Kidney glomerular epithelial cell (primary cell): Measurements from ENCODE around the gene CEP68.
"Not testable (repeated sequence)": the region's sequence is repeated elsewhere in the genome, so short reads cannot be mapped to it uniquely, and the experiment has no call there.

ENCODE experiments used
- DNase-seq: peaks from one replicate; lab custom pipeline; 2025; lab: John Stamatoyannopoulos, UW

The CEP68 gene

DNA sequence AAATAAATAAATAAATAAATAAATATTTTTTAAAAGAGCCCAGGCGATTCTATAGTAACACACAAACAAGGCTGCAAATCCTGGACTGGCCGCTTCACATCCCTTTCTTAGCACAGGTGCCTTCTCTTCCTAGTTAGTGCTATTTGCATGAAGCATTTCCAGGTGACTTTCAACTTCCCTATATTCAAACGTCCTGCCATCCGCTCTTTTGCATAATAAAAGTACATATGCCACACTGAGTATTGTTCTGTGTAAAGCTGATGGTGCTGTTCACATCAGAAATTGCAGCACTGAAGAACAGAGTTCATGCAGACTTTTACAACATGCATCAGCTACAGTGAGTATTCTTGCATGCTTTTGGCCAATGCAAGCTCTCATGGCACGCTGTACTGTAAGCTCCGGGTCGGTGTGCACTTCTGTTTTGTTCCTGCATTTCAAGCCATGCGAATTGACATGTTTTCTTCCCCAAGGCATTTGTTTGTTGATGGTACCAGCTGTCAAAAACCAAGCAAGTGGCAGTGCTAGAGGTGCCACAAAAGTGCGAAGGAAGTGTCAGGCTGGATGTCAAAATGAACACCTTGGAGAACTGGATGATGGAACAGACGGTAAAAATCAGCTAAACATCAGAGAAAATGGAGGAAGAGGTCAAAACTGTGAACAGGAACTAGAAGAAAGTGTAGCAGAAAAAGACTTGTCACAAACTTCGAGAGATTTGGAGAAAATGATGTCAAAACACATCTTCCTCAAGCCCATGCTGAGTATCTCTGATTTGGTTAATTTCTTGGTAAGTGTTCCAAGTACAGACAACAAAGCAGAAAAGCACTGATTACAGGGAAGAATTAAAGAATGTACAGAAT is 25.5 kb upstream of the CEP68 start:
- DNase-seq: no peak

DNA sequence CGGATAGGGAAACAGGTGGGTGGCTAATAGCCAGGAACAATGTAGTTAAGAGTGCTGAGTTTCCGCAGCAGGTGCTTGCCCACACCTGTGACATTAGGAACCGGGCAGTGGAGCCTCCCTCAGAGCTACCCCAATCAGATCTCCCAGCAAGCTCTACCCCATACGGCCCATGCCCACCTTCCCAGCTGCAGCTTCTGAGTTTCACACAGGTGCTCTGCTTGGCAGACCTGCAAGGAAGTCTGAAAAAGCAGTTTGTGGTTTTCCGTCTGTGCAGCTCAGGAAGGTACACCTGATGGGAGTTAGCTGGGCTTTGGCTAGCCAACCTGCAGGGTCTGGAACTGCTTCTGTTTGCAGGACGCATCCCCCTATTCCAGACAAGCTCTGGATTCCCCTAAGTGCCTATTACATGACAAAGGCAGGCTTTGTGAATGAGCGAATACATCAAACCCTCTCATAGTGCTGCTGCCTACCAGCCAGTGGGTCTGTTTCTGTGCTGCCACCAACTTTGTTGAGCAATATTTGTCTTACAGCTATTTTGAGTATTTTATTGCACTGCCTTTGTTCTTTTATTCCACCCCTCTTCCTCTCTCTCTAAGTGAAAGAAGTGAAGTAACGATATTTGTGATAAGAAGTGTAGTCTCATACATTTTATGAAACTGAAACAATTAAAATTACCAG is 24.7 kb upstream of the CEP68 start:
- DNase-seq: no peak

DNA sequence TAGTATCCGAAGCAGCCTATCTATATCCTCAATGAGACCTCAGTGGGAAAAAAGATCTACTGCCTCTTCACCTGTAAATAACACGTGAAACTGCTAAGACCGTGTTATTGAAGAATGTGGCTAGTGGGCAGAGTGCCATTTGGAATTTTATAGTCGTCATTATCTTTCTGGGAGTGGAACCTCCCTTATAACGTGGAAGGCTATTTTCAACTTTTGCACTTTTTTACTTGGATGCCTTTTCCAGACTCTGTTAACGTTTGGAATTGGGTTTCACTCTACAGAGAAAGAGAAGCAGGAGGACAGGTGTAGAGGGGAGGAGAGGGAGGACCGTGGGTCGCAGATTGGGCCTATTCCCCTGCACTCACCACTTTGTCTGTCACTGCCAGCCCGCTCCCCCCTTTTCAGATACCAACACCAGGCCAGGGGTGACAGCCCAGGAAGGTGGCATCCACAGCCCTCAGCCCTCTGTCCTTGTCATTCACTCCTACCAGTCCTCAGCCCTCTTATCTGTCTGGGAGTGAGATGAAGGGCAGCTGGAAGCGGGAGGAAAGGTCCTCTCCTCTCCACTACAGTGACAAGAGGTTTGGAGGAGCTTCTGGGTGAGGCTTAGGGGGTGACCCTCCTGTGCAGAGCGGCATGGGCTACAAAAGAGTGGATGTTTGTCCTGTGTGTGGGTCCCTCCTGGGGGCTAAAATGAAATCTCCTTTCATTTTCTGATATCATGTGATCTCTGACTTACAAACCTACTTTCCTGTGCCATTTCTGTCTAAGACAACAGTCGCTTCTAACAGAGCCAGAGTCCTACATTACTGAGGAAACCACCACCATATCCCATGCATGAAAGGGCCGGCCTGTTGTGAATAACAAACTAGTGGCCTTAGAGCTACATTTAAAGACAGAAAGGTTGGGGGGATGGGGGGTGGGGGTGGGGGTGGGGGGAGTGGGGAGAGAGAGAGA is 23.9 kb upstream of the CEP68 start:
- DNase-seq: no peak

GRCh38 chr2:65033178-65033577 is 23.0 kb upstream of the CEP68 start:
- DNase-seq: no peak

- not testable (repeated sequence) for DNase-seq
These were observed 22.5 kb upstream of the CEP68 start for GRCh38 chr2:65033667-65034066.

DNA sequence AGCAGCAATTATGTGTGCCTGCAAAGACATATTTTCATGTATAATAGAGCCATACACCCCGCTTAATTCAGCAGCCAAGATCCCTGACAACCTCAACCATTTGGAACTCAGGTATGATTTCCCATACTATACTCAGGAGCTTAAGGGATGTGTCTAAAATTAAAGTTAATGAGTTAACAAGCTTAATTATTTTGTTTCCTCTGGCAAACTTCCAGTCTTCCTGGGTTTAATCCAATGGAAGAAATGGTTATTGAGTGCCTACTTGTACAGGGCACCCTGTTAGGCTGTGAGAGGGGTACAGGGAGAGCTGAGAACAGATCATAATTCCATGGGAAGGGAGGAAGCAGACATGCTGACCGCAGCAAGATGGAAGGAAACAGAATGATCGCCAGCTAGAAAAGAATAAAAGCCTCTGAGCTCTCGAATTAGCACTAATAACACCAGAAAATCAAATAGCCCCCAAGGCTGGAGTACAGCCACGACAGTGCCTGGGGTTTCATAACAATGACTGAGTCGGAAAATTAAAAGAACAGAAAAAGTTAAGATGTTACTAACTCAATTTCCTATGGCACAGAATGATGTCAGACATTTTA is 20.8 kb upstream of the CEP68 start:
- no peak for DNase-seq

GRCh38 chr2:65037178-65037577 is 19.0 kb upstream of the CEP68 start:
- no peak for DNase-seq

GRCh38 chr2:65039640-65040039 is 16.6 kb upstream of the CEP68 start:
- DNase-seq: no peak

DNA sequence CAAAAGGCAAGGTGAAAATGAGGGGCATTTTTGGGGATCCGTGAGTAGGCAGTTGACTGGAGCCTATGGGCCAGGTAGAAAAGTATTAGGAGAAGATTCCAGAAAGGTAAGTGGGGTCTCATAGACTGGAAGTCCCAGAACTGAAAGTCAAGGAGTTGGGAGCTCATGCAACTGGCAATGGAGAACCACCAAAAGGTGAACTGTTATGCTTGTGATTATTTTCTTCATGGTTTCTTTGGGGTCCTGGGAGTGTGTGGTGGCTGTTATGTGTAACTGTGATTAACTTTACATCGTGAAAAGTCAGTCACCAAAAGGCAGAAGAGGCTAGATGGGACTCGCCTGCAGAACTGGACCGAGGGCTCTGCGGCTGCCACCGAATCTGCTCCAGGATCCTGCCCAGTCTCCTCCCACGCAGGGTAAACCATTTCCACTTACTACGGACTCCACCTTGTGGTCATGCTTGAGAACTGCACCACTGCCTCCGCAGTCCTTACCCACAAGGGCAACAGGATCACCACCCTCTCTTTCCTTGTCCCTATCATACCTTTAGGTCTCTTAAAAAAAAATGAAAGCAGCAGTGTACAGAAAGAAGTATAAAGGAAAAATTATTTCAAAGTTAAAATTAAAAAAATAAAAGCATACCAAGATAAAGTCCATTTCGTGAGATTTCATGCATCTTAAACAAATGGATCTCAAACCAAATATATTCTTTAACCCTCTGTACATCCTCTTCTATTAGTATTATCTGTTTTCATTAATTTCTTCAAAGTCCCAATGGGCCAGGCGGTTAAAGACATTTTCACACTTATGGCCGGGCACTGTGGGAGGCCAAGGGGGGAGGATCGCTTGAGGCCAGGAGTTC is 15.6 kb upstream of the CEP68 start:
- peak; percentile 79 for DNase-seq

- no peak for DNase-seq
These were observed 13.2 kb upstream of the CEP68 start for GRCh38 chr2:65043001-65043400.

DNA sequence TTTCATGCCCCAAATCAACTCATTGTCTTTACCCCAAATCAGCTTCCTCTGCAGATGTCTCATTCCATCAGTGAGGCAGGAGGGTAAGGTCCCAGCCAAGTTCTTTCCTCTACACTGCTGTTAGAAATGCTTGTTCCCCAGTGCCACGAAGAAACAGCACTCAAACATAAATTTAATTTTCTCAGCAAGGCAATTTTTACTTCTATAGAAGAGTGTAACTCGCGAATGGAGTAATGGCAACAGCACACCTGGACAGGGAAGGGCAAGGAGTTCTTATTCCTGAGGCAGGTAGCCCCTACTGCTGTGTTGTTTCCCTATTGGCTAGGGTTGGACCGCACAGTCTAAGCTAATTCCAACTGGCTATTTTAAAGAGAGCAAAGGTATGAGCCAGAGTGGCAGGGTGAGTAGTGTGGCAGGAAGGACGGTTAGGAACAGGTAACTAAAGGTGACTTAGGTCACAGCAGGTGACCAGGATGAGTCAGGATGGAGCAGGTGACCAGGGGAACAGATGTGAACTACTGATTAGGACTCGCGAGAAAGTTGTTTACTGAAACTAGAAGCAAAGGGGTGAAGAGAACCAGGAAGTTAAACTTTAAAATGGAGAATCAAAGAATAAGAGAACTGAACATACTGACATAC is 12.0 kb upstream of the CEP68 start:
- no peak for DNase-seq

DNA sequence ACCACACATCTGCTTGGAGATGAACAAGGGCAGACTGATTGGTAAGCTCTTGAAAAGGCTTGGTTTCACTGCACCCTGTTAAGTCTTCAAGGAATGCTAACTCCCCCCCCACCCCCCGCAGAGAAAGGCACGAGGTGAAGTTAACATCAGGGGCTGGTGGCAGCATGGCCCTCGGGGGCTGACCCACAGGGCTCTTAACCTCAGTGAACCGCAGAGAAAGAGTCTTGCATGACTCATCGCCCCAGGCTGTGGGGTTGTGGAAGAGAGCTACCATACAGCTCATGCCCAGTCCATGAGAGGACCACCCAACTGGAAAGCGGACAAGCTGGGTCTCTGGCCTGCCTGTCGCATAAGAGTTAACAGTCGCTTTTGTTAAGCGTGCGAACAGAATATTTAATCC is 10.6 kb upstream of the CEP68 start:
- DNase-seq: no peak

- no peak for DNase-seq
These were observed 9.4 kb upstream of the CEP68 start for GRCh38 chr2:65046633-65047407.

- DNase-seq: no peak
These were observed 7.1 kb upstream of the CEP68 start for GRCh38 chr2:65049010-65049639.

DNA sequence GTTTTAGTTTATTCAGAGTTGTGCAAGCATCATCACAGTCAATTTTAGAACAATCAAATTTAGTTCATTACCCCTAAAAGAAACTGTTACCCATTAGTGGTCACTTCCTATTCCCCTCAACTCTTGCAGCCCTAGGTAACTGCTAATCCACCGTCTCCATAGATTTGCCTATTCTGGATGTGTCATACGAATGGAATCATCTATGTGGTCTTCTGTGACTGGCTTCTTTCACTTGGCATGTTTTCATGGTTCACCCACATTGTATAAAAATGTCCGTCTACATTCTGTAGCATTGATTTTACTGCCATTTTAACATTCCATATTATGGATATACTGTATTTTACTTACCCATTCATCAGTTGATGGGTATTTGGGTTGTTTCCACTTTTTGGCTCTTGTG is 5.3 kb upstream of the CEP68 start:
- no peak for DNase-seq

DNA sequence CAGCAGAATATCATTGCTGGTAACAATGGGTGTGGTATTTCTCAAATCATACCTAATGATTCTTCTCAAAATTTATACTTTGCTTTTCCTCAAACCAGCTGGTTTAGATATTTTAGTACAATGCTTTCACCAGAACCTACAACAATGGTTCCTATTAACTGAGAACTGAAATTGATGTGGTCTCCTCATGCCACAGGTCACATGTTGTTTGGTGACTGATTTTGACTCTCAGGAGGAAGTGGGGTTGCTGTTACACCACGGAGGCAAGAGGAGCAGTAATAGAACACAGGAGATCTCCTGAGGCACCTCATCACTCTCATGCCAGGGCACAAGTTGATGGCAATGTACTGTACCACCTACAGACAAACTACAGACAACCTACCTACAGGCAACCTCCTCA is 3.0 kb upstream of the CEP68 start:
- DNase-seq: no peak

GRCh38 chr2:65054749-65055421 is 1.3 kb upstream of the CEP68 start:
- no peak for DNase-seq

GRCh38 chr2:65055422-65056214 is 598 bp upstream of the CEP68 start:
- DNase-seq: peak; percentile 71
